Liver (tissue), 9 donors: Measurements from ENCODE around the gene WBP1. TPM values are rescaled to one million over a fixed set of nuclear protein-coding genes. Genes with fewer than 3 reads are reported as not detected.

ENCODE experiments used
- DNase-seq: peaks from one replicate; pipeline ENCODE4 v3.0.0-alpha.2; 2017; ENCODE audit warnings: low spot score
- H3K27ac ChIP-seq, 2 donors: one replicate each; pipeline ENCODE4 v1.7.0; 2013; ENCODE audit warnings: inconsistent platforms in 2 of 2, low read length in 2 of 2, control low read depth in 1 of 2, low read depth in 1 of 2, mild to moderate bottlenecking in 1 of 2
- H3K27me3 ChIP-seq, 4 donors: one replicate each; pipeline versions ENCODE4 v1.6.1 to v1.7.0; 2013; ENCODE audit warnings: low read length in 3 of 4, inconsistent platforms in 1 of 4, mild to moderate bottlenecking in 1 of 4, moderate library complexity in 1 of 4; ENCODE audit not compliant: control insufficient read depth in 4 of 4, insufficient read depth in 4 of 4
- H3K36me3 ChIP-seq, 4 donors: one replicate each; pipeline versions ENCODE4 v1.6.1 to v1.7.0; 2013; ENCODE audit warnings: low read length in 3 of 4, mild to moderate bottlenecking in 3 of 4, low read depth in 1 of 4, moderate library complexity in 1 of 4; ENCODE audit not compliant: control insufficient read depth in 4 of 4, insufficient read depth in 3 of 4
- H3K4me1 ChIP-seq, 4 donors: one replicate each; pipeline versions ENCODE4 v1.6.1 to v1.7.0; 2013; ENCODE audit warnings: low read length in 3 of 4, mild to moderate bottlenecking in 3 of 4, moderate library complexity in 1 of 4; ENCODE audit not compliant: control insufficient read depth in 4 of 4, insufficient read depth in 4 of 4
- H3K4me3 ChIP-seq, 3 donors: one replicate each; pipeline versions ENCODE4 v1.6.1 to v1.7.0; 2013; ENCODE audit warnings: low read length in 3 of 3, control low read depth in 1 of 3, low read depth in 1 of 3, mild to moderate bottlenecking in 1 of 3
- H3K9ac ChIP-seq, 2 donors: one replicate each; pipeline ENCODE4 v1.7.0; 2013; ENCODE audit warnings: low read length in 2 of 2, mild to moderate bottlenecking in 2 of 2, moderate library complexity in 2 of 2, control low read depth in 1 of 2, low read depth in 1 of 2
- H3K9me3 ChIP-seq, 4 donors: one replicate each; pipeline versions ENCODE4 v1.6.1 to v1.7.0; 2013; ENCODE audit warnings: low read length in 3 of 4; ENCODE audit not compliant: control insufficient read depth in 4 of 4
- ATF3 ChIP-seq: IDR thresholded peaks from 2 replicates; pipeline ENCODE4 v1.6.1; 2016; ENCODE audit warnings: antibody characterized with exemption
- EGR1 ChIP-seq, 2 donors: IDR thresholded peaks; 2 replicates each; pipeline ENCODE4 v1.6.1; 2016 to 2018; ENCODE audit warnings: antibody characterized with exemption in 2 of 2, low read depth in 2 of 2
- FOXA1 ChIP-seq: IDR thresholded peaks from 2 replicates; pipeline ENCODE4 v1.6.1; 2016; ENCODE audit warnings: antibody characterized with exemption
- FOXA2 ChIP-seq: IDR thresholded peaks from 2 replicates; pipeline ENCODE4 v1.6.1; 2016; ENCODE audit warnings: antibody characterized with exemption
- GABPA ChIP-seq, 2 donors: IDR thresholded peaks in 1 of 2; conservative IDR thresholded peaks in 1 of 2; 2 replicates each; pipeline ENCODE4 v1.6.1; 2016; ENCODE audit warnings: antibody characterized with exemption in 2 of 2, mild to moderate bottlenecking in 1 of 2, moderate library complexity in 1 of 2
- HNF4A ChIP-seq, 2 donors: conservative IDR thresholded peaks; 2 replicates each; pipeline ENCODE4 v1.6.1; 2016; ENCODE audit warnings: antibody characterized with exemption in 2 of 2, mild to moderate bottlenecking in 2 of 2
- HNF4G ChIP-seq: IDR thresholded peaks from 2 replicates; pipeline ENCODE4 v1.6.1; 2016; ENCODE audit warnings: antibody characterized with exemption
- JUND ChIP-seq, 2 donors: IDR thresholded peaks; 2 replicates each; pipeline ENCODE4 v1.6.1; 2016; ENCODE audit warnings: antibody characterized with exemption in 2 of 2
- NR2F2 ChIP-seq: IDR thresholded peaks from 2 replicates; pipeline ENCODE4 v1.6.1; 2016; ENCODE audit warnings: antibody characterized with exemption
- RAD21 ChIP-seq, 2 donors: IDR thresholded peaks; 2 replicates each; pipeline ENCODE4 v1.6.1; 2016; ENCODE audit warnings: antibody characterized with exemption in 2 of 2, mild to moderate bottlenecking in 2 of 2
- REST ChIP-seq: IDR thresholded peaks from 2 replicates; pipeline ENCODE4 v1.6.1; 2016; ENCODE audit warnings: antibody characterized with exemption, mild to moderate bottlenecking
- RXRA ChIP-seq, 2 donors: IDR thresholded peaks; 2 replicates each; pipeline ENCODE4 v1.6.1; 2017 to 2018; ENCODE audit warnings: antibody characterized with exemption in 2 of 2, mild to moderate bottlenecking in 1 of 2
- SP1 ChIP-seq: IDR thresholded peaks from 2 replicates; pipeline ENCODE4 v1.6.1; 2018; ENCODE audit warnings: antibody characterized with exemption, mild to moderate bottlenecking
- TAF1 ChIP-seq: conservative IDR thresholded peaks from 2 replicates; pipeline ENCODE4 v1.6.1; 2016; ENCODE audit warnings: antibody characterized with exemption, mild to moderate bottlenecking
- YY1 ChIP-seq: IDR thresholded peaks from 2 replicates; pipeline ENCODE4 v1.6.1; 2016; ENCODE audit warnings: antibody characterized with exemption, mild to moderate bottlenecking
- ZBTB33 ChIP-seq: IDR thresholded peaks from 2 replicates; pipeline ENCODE4 v1.6.1; 2016; ENCODE audit warnings: antibody characterized with exemption
- whole genome bisulfite sequencing: extraction: QIAGEN DNeasy Blood & Tissue Kit; methylation state at CpG from one replicate; pipeline ENCODE4 v1.1.7; 2013; 5-methylcytosine and 5-hydroxymethylcytosine counted together
- polyA plus RNA-seq, 2 donors: library from polyadenylated mRNA; stranded (reverse) in 1 of 2; unstranded in 1 of 2; fragments of 200-250 nt in 1 of 2; fragments of >200 nt in 1 of 2; fragmentation: Nextera tagmentation in 1 of 2; extraction: Ambion mirVana in 1 of 2; gene quantifications; one replicate each; pipeline versions ENCODE4 v1.2.1 to v1.2.3, GENCODE V29; 2013 to 2015
- total RNA-seq, 2 donors: library from RNA; depleted of rRNA; stranded (reverse); fragments of >200 nt; gene quantifications; one replicate each; pipeline ENCODE4 v1.2.3, GENCODE V29; 2014
- TF ChIP-seq, protein P1 (sequence below): fragments of 150-350 bp; IDR thresholded peaks from 2 replicates; pipeline ENCODE4 v1.5.1; 2017; ENCODE audit warnings: improper control_type of control experiment, low read depth, low read length; ENCODE audit not compliant: missing input control
- TF ChIP-seq, protein P2 (sequence below): IDR thresholded peaks from 2 replicates; pipeline ENCODE4 v1.6.1; 2016; ENCODE audit warnings: antibody characterized with exemption
- donor health status: healthy.
- donor health status: healthy.
- donor health status: healthy.
- donor health status: healthy.
- donor health status: healthy.

WBP1 gene
- total and polyA plus RNA-seq, 4 donors: 19.2 to 45.0 (median 24.9) TPM

DNA sequence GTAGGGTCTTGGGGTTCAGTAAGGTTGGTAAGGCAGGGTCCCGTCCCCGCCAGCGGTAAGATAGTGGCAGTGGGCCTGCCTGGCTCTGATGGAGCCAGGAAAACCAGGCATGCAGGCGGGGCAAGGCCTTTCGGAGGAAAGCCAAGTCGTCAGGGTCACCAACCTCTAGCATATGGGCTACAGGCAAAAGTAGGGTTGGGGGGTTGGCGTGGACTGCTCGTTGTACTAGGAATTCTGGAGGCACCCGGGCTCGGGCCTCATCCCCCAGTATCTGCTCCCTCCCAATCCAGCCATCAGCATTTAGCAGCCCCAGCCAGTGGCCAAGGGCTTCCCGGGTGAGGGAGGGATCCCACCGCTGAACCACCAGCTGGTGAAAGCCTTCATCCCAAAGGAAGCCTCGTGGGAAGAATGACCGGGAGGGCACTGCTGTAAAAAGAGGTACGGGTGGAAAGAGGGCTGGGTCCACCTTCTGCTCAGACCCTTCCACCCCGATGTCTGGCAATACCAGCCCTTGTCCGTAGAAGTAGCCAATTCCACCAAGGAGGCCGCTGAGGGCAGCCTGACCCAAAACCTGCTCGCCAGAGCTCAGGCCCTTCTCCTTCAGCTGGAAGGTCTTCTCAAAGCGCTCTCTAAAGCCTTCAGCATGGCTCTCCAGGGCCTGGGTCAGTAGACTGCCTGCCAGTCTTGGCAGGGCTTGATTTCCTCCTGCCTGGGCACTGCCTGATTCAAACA is 4.0 kb downstream of the WBP1 start:
- DNase-seq: no peak

DNA sequence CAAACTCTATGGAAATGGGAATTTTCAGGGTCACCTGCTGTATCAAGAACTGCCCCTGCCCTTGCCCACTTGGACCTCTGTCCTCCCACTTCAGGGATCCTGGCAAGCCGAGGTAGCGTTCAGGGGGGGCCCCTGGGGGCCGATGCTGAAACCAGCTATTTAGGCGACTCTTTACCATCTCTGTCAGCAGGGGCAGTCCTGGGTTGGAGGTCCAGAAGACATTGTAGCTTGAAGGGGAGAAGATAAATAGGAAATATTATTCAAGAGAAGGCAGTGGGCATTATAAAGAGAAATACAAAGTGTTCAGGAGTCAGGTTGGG is 4.5 kb downstream of the WBP1 start:
- no peaks in the 10 kb centered on the region for H3K9me3 ChIP-seq
- no peaks in the 10 kb centered on the region for H3K27me3 ChIP-seq
- H3K9ac ChIP-seq: no peak overlapping the region
- no peak for DNase-seq
- H3K36me3 ChIP-seq: peaks cover 3 to 19% (median 9%) of the 10 kb centered on the region in 4 donors
- WGBS: 95% methylated on average over 4 of the region's 4 CpGs
- no peak for TF ChIP-seq YY1
- no peak for TF ChIP-seq FOXA2
- TF ChIP-seq SP1: no peak
- TF ChIP-seq HNF4G: no peak
- no peak for TF ChIP-seq TAF1
- TF ChIP-seq RAD21 (IDR thresholded peaks at IDR 0.05): no peak
- TF ChIP-seq, protein P1, sequence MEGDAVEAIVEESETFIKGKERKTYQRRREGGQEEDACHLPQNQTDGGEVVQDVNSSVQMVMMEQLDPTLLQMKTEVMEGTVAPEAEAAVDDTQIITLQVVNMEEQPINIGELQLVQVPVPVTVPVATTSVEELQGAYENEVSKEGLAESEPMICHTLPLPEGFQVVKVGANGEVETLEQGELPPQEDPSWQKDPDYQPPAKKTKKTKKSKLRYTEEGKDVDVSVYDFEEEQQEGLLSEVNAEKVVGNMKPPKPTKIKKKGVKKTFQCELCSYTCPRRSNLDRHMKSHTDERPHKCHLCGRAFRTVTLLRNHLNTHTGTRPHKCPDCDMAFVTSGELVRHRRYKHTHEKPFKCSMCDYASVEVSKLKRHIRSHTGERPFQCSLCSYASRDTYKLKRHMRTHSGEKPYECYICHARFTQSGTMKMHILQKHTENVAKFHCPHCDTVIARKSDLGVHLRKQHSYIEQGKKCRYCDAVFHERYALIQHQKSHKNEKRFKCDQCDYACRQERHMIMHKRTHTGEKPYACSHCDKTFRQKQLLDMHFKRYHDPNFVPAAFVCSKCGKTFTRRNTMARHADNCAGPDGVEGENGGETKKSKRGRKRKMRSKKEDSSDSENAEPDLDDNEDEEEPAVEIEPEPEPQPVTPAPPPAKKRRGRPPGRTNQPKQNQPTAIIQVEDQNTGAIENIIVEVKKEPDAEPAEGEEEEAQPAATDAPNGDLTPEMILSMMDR: no peak
- no peak for TF ChIP-seq EGR1 (IDR thresholded peaks at IDR 0.05; ENCODE audit: low read depth in 2 of 2)
- peaks cover 4 to 25% (median 22%) of the 10 kb centered on the region in 4 donors for H3K4me1 ChIP-seq
- no peak overlapping the region for H3K27ac ChIP-seq
- H3K4me3 ChIP-seq: no peak overlapping the region

More for the DNA sequence above, 4.0 kb downstream of the WBP1 start:
- H3K9me3 ChIP-seq: no peaks in the 10 kb centered on the region
- no peak overlapping the region for H3K4me3 ChIP-seq
- WGBS: 95% methylated on average over 20 of the region's 20 CpGs
- H3K9ac ChIP-seq: no peak overlapping the region
- H3K4me1 ChIP-seq: peaks cover 4 to 28% (median 22%) of the 10 kb centered on the region in 4 donors
- no peak overlapping the region for H3K27ac ChIP-seq
- TF ChIP-seq ATF3 (no peak), ZBTB33 (no peak), SP1 (no peak), HNF4A (conservative IDR thresholded peaks at IDR 0.05) (no peak), YY1 (no peak), HNF4G (no peak)
- TF ChIP-seq, protein P2, sequence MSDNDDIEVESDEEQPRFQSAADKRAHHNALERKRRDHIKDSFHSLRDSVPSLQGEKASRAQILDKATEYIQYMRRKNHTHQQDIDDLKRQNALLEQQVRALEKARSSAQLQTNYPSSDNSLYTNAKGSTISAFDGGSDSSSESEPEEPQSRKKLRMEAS: no peak
- no peaks in the 10 kb centered on the region for H3K27me3 ChIP-seq
- peaks cover 3 to 19% (median 9%) of the 10 kb centered on the region in 4 donors for H3K36me3 ChIP-seq

GRCh38 chr2:74464406-74464805 is 6.2 kb downstream of the WBP1 start:
- Histone ChIP-seq H3K4me1 (peaks cover 3 to 16% (median 13%) of the 10 kb centered on the region in 4 donors), H3K27me3 (no peaks in the 10 kb centered on the region), H3K27ac (peak overlapping the region; percentile 15 to 82), H3K36me3 (peaks cover 3 to 19% (median 9%) of the 10 kb centered on the region in 4 donors), H3K9me3 (no peaks in the 10 kb centered on the region), H3K4me3 (peak overlapping the region; percentile 85 to 94 (median 91)), H3K9ac (peak overlapping the region; percentile 17 to 42)
- WGBS: 6% methylated on average over 13 of the region's 13 CpGs
- DNase-seq: no peak
- TF ChIP-seq JUND (IDR thresholded peaks at IDR 0.05) (no peak), FOXA1 (no peak), REST (no peak), FOXA2 (no peak), HNF4A (conservative IDR thresholded peaks at IDR 0.05) (no peak), TAF1 (no peak), ATF3 (no peak), GABPA (IDR thresholded peaks at IDR 0.05 in 1 of 2, conservative IDR thresholded peaks at IDR 0.05 in 1 of 2) (no peak), RXRA (IDR thresholded peaks at IDR 0.05) (no peak), NR2F2 (no peak)
- TF ChIP-seq, protein P2: no peak
